Immature natural killer cell (primary cell): ENCODE results near the gene NHLH2. TPM values are rescaled to one million over a fixed set of nuclear protein-coding genes. Genes with fewer than 3 reads are reported as not detected.

Experiments used
- DNase-seq, 3 donors: peaks; one replicate each; pipeline ENCODE4 v3.0.0; 2022; ENCODE audit warnings: mixed read lengths in 1 of 3
- H3K27ac Mint-ChIP-seq, 6 donors: one replicate each; pipeline ENCODE4 v1.8.0; 2020; ENCODE audit warnings: mixed read lengths in 6 of 6, mild to moderate bottlenecking in 5 of 6, inconsistent platforms in 4 of 6, moderate library complexity in 3 of 6
- H3K27me3 Mint-ChIP-seq, 3 donors: one replicate each; pipeline ENCODE4 v1.8.0; 2020 to 2021; ENCODE audit warnings: low read depth in 3 of 3, mild to moderate bottlenecking in 3 of 3, mixed read lengths in 3 of 3, moderate library complexity in 3 of 3, inconsistent platforms in 1 of 3
- H3K36me3 Mint-ChIP-seq, 3 donors: one replicate each; pipeline ENCODE4 v1.8.0; 2020; ENCODE audit warnings: mixed read lengths in 3 of 3, inconsistent platforms in 2 of 3, mild to moderate bottlenecking in 2 of 3
- H3K4me1 Mint-ChIP-seq, 2 donors: one replicate each; pipeline ENCODE4 v1.8.0; 2020; ENCODE audit warnings: inconsistent platforms in 2 of 2, mild to moderate bottlenecking in 2 of 2, mixed read lengths in 2 of 2, moderate library complexity in 1 of 2
- H3K4me3 Mint-ChIP-seq, 5 donors: one replicate each; pipeline ENCODE4 v1.8.0; 2020; ENCODE audit warnings: mild to moderate bottlenecking in 5 of 5, mixed read lengths in 5 of 5, inconsistent platforms in 3 of 5, moderate library complexity in 3 of 5
- H3K9me3 Mint-ChIP-seq, 6 donors: one replicate each; pipeline ENCODE4 v1.8.0; 2020; ENCODE audit warnings: mild to moderate bottlenecking in 6 of 6, mixed read lengths in 6 of 6, inconsistent platforms in 4 of 6, moderate library complexity in 3 of 6
- polyA plus RNA-seq, 3 donors: library from polyadenylated mRNA; unstranded; fragments of 300-500 nt; fragmentation: Illumina TruSeq; gene quantifications; one replicate each; pipeline ENCODE4 v1.2.3, GENCODE V29; 2021

Gene NHLH2
- polyA plus RNA-seq, 3 donors from 2014 or later: not detected

DNA sequence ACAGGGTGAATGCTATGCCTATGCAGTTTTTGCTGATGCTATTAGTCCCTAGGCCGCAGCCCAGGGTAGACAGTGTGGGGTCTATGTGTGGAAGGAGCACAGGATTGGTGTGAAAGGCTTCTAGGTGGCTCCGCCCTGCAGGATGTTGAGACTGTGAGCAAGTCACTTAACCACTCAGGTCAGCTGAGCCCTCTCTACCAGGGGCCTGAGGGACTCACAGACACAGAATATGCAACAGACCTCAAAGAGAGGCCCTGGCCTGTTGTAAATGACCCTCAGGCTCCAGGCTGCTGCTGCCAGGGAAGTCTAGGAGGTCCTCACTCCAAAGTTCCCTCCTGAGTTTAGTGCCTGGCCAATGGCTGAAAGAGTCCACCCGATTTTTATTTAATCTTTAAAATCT, 11.0 kb downstream of the NHLH2 start:
- peaks cover 6 to 13% of the 10 kb centered on the region in 2 donors for H3K4me1 Mint-ChIP-seq
- H3K27me3 Mint-ChIP-seq: peaks cover 13 to 24% (median 20%) of the 10 kb centered on the region in 3 donors
- H3K9me3 Mint-ChIP-seq: peaks cover 0 to 4% (median 0%) of the 10 kb centered on the region in 6 donors
- no peak for DNase-seq
- no peaks in the 10 kb centered on the region for H3K36me3 Mint-ChIP-seq
- no peak overlapping the region for H3K4me3 Mint-ChIP-seq
- no peak overlapping the region for H3K27ac Mint-ChIP-seq

DNA sequence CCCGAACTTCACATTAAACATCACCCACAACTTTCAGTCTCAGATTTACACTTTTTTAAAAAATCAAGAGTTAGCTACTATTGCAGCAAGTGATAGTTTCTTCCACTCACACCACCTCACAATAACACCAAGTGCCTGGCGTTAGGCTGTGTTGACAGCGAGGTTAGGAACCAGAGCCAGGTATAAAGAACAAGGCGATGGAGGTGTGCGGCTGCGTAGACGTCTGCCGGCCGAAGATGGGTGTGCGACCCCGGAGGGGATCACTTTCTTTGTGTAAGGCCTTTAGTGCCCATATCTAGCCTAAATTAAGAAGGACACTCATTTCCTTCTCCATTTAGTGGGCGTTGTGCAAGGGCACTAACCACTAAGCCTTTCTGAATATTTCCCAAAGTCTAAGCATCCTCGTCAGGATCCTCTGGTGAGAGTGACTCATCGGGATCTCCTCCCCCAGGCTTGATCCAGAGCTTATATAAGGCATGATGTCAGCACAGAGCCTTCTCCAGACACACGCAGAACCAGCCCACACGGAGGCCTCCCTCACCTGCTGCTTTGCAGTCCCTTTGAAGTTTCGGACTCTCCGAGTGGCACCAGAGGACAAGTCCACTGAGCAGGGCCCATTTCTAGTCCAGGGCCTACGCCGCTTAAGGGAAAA, 11.8 kb downstream of the NHLH2 start:
- no peak for DNase-seq
- Mint-ChIP-seq H3K27me3 (peaks cover 13 to 22% (median 20%) of the 10 kb centered on the region in 3 donors), H3K27ac (no peak overlapping the region), H3K4me1 (peaks cover 6 to 13% of the 10 kb centered on the region in 2 donors), H3K4me3 (peak overlapping the region; percentile 66 to 86 (median 80)), H3K9me3 (peaks cover 0 to 4% (median 0%) of the 10 kb centered on the region in 6 donors), H3K36me3 (no peaks in the 10 kb centered on the region)

DNA sequence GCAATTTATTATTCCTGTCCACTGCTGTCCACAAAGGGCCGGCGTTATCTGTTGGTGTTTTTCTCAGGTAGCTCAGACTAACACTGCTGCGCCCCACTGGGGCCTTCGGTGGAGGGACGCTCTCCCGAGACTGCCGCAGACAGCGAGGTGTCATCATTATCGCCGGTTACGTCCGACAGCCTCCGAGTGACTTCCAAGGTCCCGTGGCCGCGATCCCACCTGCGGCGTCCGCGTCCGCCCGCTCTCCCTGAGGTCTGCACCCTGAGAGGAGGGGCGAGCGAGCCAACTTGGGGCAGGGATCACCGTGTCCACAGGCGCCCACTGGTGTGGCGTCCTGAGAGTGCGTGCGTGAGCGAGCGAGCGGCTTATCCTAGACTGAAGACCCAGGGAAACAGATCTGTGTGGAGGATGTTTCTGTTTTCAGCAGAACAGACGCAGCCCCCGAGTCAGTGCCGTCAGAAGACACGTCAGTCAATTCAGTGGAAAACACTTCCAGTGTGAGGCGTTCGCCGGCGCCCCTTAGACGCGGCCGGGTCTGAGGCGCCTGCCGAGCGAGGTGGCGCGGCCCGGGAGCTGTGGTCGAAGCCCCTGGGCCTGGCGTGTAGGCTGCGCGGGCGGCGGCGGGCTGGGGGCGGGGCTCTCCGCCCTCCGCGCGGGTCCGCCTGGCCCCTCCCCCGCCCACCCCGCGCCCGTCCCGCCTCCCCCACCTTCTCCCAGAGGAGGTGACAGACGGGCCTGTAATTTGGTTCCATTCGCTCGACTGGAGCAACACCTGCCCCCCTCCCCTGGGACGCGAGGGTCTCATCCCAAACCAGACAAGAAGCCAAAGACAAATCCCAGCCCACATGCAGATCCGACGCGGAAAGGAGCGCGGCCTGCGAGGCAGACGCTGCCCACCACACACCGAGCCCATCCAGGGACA, 12.6 kb downstream of the NHLH2 start:
- peaks cover 6 to 13% of the 10 kb centered on the region in 2 donors for H3K4me1 Mint-ChIP-seq
- no peak overlapping the region for H3K27ac Mint-ChIP-seq
- no peaks in the 10 kb centered on the region for H3K36me3 Mint-ChIP-seq
- peaks cover 0 to 4% (median 0%) of the 10 kb centered on the region in 6 donors for H3K9me3 Mint-ChIP-seq
- peak; percentile 4 to 22 (median 7) for DNase-seq
- peaks cover 15 to 20% (median 15%) of the 10 kb centered on the region in 3 donors for H3K27me3 Mint-ChIP-seq
- H3K4me3 Mint-ChIP-seq: peak overlapping the region; percentile 66 to 86 (median 80)

DNA sequence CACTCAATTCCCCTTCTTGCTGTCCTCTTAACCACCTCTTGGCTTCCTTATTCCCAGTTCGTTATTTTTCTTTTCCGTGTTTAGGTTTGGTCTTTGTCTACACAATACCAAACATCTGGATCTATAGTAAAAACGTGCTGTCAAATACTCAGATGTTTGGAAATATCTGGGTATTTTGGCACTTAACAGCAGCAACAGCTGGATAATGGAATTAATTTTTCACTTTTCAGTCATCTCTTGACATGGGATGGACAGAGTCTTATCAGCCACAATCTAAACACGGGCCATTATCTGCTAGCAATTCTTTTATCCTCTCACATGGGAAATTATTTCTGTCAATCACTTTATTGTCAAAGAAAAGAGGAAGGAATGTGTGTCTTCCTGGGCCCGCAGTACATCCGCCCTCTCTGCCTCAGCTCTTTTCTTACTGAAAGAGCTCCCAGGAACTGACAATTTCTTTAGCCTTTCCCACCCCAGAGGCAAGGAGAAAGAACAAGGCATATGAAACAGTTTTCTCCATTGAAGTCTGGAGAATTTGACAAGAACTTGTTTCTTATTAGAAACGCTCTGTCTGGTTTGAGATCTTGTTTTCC, 13.4 kb downstream of the NHLH2 start:
- peaks cover 0 to 4% (median 0%) of the 10 kb centered on the region in 6 donors for H3K9me3 Mint-ChIP-seq
- no peak for DNase-seq
- H3K4me1 Mint-ChIP-seq: peaks cover 6 to 13% of the 10 kb centered on the region in 2 donors
- H3K27me3 Mint-ChIP-seq: peaks cover 13 to 19% (median 14%) of the 10 kb centered on the region in 3 donors
- no peak overlapping the region for H3K27ac Mint-ChIP-seq
- H3K4me3 Mint-ChIP-seq: peak overlapping the region in 2 of 5 donors; percentile 68 to 77
- no peaks in the 10 kb centered on the region for H3K36me3 Mint-ChIP-seq

DNA sequence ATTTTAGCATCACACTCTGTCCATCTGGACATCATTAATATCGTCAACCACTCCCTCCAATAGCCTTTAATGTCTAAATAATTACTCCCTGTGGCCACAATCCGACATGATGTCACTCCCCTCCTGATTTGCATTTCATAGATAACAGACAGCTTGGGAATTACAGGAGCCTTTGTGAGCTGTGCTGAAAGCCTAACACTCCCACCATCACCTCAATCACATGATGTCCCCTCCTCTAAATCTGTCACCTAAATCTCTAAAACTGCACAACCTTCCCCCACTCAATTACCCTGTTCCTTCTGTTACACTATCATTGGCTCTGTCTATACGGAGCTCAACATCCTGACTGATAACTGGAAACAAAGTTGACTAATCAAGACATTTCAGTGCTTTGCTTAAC, 14.3 kb downstream of the NHLH2 start:
- peaks cover 11 to 19% (median 13%) of the 10 kb centered on the region in 3 donors for H3K27me3 Mint-ChIP-seq
- H3K36me3 Mint-ChIP-seq: no peaks in the 10 kb centered on the region
- peaks cover 6 to 13% of the 10 kb centered on the region in 2 donors for H3K4me1 Mint-ChIP-seq
- H3K4me3 Mint-ChIP-seq: no peak overlapping the region
- no peak overlapping the region for H3K27ac Mint-ChIP-seq
- peaks cover 0 to 4% (median 0%) of the 10 kb centered on the region in 6 donors for H3K9me3 Mint-ChIP-seq
- no peak for DNase-seq

DNA sequence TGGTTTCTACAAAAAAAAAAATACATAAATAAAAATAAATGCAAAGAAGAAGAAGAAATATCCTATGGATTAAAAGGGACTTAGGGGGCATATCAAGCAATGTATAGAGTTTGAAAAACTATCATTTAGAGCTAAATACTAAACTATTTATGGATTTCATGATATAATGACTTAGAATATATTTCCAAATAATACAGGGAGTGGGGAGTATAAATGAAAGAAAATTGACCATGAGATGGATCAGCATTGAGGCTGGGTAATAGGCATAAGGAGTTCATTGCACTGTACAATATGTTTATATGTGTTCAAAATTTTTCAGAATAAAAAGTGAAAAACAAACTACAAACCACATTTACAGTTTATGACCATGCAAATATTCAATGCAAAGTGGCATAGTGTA, 18.8 kb downstream of the NHLH2 start:
- DNase-seq: no peak
- no peak overlapping the region for H3K4me3 Mint-ChIP-seq
- H3K9me3 Mint-ChIP-seq: peaks cover 0 to 4% (median 0%) of the 10 kb centered on the region in 6 donors
- no peak overlapping the region for H3K27ac Mint-ChIP-seq
- peaks cover 8 to 10% (median 9%) of the 10 kb centered on the region in 3 donors for H3K27me3 Mint-ChIP-seq
- no peaks in the 10 kb centered on the region for H3K4me1 Mint-ChIP-seq
- H3K36me3 Mint-ChIP-seq: no peaks in the 10 kb centered on the region

DNA sequence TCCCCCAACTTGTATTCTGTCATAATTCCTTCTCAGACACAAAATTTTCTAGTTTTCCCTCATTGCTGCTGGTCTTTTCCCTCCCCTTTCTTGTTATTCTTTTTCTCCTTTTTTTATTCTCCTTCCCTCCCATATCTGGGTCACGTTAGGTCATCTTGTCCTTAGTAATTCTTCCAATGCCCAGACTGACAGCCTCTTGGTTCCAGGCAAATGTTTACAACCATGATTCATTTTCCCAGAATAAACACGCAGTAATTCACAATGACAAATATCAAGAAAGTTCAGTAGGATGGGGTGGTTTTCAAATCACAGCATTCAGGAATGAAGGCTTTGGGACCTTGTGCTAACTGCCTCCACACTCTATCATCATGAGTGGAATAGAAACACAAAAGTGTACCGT, 25.2 kb downstream of the NHLH2 start:
- Mint-ChIP-seq H3K9me3 (no peaks in the 10 kb centered on the region), H3K27me3 (peaks cover 2 to 3% (median 3%) of the 10 kb centered on the region in 3 donors), H3K4me3 (no peak overlapping the region), H3K36me3 (no peaks in the 10 kb centered on the region), H3K27ac (no peak overlapping the region), H3K4me1 (no peaks in the 10 kb centered on the region)
- no peak for DNase-seq

DNA sequence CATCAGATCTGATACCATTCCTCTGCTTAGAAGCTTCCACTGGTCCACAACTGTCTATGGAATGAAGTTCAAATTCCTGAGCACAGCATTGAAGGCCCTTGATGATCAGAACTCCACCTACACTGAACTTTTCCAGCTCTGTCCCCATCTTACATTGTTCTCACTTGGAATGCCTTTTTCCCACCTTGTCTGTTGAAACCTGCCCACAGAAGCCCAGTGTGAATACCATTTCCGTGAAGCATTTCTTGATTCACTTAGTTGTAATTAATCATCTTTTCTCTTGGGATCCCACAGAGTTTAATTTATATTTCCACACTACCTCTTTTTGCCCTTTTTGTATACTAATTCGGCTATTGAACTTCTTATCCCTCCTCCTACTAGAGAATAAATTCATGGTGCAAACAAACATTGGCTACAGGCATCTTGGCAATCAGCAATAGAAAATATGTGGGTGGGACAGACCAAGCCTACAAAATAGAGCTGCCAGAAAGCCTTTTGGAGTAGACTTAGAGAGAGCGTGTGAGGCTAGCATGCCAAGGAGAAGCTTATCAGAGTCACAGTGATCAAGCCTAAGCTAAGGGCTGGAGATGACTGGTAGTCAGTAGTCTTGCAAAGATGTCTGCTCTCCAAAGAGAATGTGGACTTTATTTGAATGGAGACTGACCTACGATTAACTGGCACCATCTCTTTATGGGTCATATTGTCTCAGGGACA, 26.1 kb downstream of the NHLH2 start:
- Mint-ChIP-seq H3K9me3 (no peaks in the 10 kb centered on the region), H3K27me3 (peaks cover 0 to 4% (median 2%) of the 10 kb centered on the region in 3 donors), H3K4me1 (no peaks in the 10 kb centered on the region)

DNA sequence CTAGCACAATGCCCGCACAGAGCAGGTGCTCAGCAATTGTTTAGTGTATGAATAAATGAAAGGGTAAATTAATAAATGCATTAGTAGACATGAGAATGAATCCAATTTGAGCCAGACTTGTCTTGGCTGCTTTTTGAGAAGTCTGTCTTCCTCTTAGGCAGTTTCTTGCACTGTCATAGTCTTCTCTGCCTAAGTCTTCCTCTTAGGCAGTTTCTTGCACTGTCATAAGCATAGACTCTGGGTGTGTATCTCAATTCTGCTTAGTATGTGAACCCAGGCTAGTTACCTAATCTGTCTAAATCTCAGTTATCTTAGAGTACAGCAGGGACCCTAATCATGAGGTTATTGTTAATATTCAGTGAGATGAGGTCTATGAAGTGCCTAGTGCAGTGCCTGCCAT, 27.2 kb downstream of the NHLH2 start:
- Mint-ChIP-seq H3K36me3 (no peaks in the 10 kb centered on the region), H3K27ac (no peak overlapping the region), H3K4me1 (no peaks in the 10 kb centered on the region), H3K27me3 (peaks cover 2 to 4% (median 2%) of the 10 kb centered on the region in 3 donors), H3K4me3 (no peak overlapping the region), H3K9me3 (no peaks in the 10 kb centered on the region)
- no peak for DNase-seq

More for the DNA sequence above, 26.1 kb downstream of the NHLH2 start:
- Mint-ChIP-seq H3K36me3 (no peaks in the 10 kb centered on the region), H3K27ac (no peak overlapping the region), H3K4me3 (no peak overlapping the region)
- DNase-seq: no peak

DNA sequence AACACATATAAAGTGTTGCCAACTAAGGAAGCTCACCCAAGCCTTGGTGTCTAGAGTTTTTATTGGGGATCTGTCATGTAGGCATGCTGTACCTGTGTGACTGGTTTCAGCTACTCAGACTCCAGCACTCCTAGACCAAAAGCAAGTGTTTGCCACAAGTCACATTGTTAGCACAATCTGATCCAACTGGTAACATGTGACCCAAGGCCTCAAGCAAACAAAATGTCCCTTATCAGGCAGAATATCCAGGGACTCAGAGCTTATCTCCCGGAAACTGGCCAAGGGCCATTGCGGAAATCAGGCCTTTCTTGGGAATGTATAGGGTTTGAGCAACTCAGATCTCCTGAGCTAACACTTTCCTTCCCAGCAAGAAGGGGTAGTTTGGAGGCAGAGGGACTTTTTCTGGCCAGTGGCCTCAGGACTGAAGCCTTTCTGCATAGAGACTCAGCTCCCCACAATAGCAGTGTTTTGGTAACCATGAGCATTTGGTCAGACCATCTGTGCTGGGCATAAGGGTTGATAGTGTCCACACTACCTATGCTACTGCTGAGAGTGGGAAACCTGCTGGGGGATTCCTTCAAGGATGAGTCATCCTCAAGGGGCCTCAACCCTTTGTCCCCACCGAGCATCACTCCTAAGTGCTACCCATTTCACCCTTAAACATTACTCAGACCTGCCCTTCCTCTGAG, 29.6 kb downstream of the NHLH2 start:
- Mint-ChIP-seq H3K27me3 (peaks cover 1 to 2% (median 2%) of the 10 kb centered on the region in 3 donors), H3K36me3 (no peaks in the 10 kb centered on the region), H3K9me3 (no peaks in the 10 kb centered on the region), H3K4me3 (no peak overlapping the region), H3K4me1 (no peaks in the 10 kb centered on the region), H3K27ac (no peak overlapping the region)
- no peak for DNase-seq

DNA sequence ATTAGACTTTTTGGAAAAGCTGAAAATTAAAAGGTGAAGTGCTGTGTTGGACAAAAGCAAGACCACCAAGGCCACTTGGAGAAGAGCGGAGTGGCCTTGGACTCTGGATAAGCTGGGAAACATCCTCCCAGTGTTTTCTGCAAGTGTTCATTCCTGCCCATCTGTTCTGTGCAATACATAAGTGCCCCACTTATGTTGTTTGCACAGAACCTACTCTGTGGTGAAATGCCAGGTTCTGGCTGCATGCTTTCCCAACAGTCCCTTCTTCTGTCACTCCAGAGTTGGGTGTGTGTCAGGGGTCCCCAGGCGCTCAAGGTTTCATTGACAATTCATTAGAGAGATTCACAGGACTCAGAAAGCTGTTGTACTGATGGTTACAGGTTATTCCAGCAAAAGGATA, 30.3 kb downstream of the NHLH2 start:
- Mint-ChIP-seq H3K27ac (no peak overlapping the region), H3K27me3 (peaks cover 2% of the 10 kb centered on the region in 3 donors), H3K9me3 (no peaks in the 10 kb centered on the region), H3K4me1 (no peaks in the 10 kb centered on the region), H3K4me3 (no peak overlapping the region), H3K36me3 (no peaks in the 10 kb centered on the region)
- no peak for DNase-seq

DNA sequence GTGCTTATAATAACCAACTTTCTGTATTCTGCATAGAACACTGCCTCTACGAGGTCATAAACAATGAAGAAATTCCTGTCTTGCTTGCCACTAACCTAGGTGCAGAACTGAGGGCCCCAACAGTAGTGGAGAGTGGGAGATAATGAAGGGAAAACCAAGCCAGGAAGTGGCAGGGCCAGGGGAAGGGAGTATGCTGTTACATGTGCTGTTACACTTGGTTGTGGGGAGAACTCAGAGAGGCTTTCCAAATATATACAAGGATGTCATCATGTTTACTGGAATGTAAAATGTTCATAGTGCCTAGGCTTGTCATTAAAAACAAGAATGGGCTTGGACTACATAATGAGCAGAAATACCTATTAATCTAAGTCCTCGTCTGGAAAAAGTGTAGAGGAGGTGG, 31.1 kb downstream of the NHLH2 start:
- H3K9me3 Mint-ChIP-seq: no peaks in the 10 kb centered on the region
- peaks cover 2 to 3% (median 2%) of the 10 kb centered on the region in 3 donors for H3K27me3 Mint-ChIP-seq
- DNase-seq: no peak
- H3K4me1 Mint-ChIP-seq: no peaks in the 10 kb centered on the region
- no peaks in the 10 kb centered on the region for H3K36me3 Mint-ChIP-seq
- no peak overlapping the region for H3K4me3 Mint-ChIP-seq
- no peak overlapping the region for H3K27ac Mint-ChIP-seq

DNA sequence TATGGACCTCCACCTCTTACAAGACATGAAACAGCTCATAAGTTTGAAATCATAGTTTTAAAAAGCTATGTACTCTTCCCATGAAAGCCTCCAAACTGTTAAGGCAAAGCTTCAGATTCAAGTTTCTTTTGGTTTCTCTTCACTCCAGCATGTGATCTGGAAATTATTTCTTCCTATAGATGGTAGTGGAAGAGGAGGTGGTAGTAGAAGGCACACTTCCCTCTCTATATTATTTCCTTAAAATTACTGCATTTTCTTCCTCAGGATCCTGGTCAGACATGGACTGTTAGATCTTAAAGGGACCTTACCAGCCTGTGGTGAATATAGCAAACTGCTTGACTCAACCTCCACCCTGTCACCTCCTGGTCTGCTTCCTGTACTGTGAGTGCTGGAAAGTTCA, 31.9 kb downstream of the NHLH2 start:
- no peaks in the 10 kb centered on the region for H3K36me3 Mint-ChIP-seq
- H3K27ac Mint-ChIP-seq: no peak overlapping the region
- H3K9me3 Mint-ChIP-seq: no peaks in the 10 kb centered on the region
- no peak overlapping the region for H3K4me3 Mint-ChIP-seq
- peaks cover 2 to 5% (median 2%) of the 10 kb centered on the region in 3 donors for H3K27me3 Mint-ChIP-seq
- no peaks in the 10 kb centered on the region for H3K4me1 Mint-ChIP-seq
- DNase-seq: no peak
